A549 treated with CORT108297 at 1 μM for 4 hours (cell line): ENCODE data around the gene WDR31. TPM values are rescaled to one million over a fixed set of nuclear protein-coding genes. Genes with fewer than 3 reads are reported as not detected.

Experiments
- total RNA-seq: library from RNA; stranded (reverse); fragments of 200-300 nt; extraction: Qiagen RNA extraction; gene quantifications from 5 replicates; pipeline ENCODE4 v1.2.3, GENCODE V29; 2022

Gene WDR31
- total RNA-seq = 0.95 to 1.4 TPM (median 1.1 TPM) in 5 replicates

GRCh38 chr9:113340011-113340699 is at the start of gene WDR31:
WDR31 (minus strand) TSS chr9:113340275; CDS start chr9:113332022, 8,253 bp downstream.

GRCh38 chr9:113376634-113377567 is 36.8 kb upstream of the WDR31 start, which contains the start of gene HDHD3:
HDHD3 (minus strand) TSS chr9:113376986; CDS start chr9:113374354, 2,632 bp downstream.

GRCh38 chr9:113349445-113350094 is 9.5 kb upstream of the WDR31 start, which contains the start of gene BSPRY:
BSPRY (plus strand) TSS chr9:113349541; CDS start chr9:113349580, 39 bp downstream.

GRCh38 chr9:113302792-113303418 is 37.2 kb downstream of the WDR31 start, which contains the start of gene RNF183:
RNF183 (minus strand) TSS chr9:113303376; CDS start chr9:113298184, 5,192 bp downstream.

GRCh38 chr9:113275157-113276131 is 64.6 kb downstream of the WDR31 start, which contains the start of the genes CDC26 and PRPF4:
CDC26 (minus strand) TSS chr9:113275572; CDS start chr9:113272507, 3,065 bp downstream.
PRPF4 (plus strand) TSS chr9:113275658; CDS start chr9:113275744, 86 bp downstream.

Other genes starting within 250 kb of the WDR31 start
- 7.0 to 7.9 TPM (median 7.3 TPM) in 5 replicates for gene SLC31A2, start 189.3 kb downstream of the WDR31 start, total RNA-seq
- gene FKBP15, start 119.0 kb downstream of the WDR31 start, total RNA-seq = 17.1 to 18.6 TPM (median 18.0 TPM) in 5 replicates
- 19.1 to 21.7 TPM (median 20.5 TPM) in 5 replicates for gene SLC31A1, start 118.7 kb downstream of the WDR31 start, total RNA-seq
- gene CDC26, start 64.7 kb downstream of the WDR31 start, total RNA-seq = 42.9 to 71.8 TPM (median 48.8 TPM) in 5 replicates
- 55.1 to 61.9 TPM (median 55.6 TPM) in 5 replicates for gene PRPF4, start 64.6 kb downstream of the WDR31 start, total RNA-seq
- 0.15 TPM in 1 of 5 replicates, not detected in the others for gene RNF183, start 36.9 kb downstream of the WDR31 start, total RNA-seq
- gene BSPRY, start 9.3 kb upstream of the WDR31 start, total RNA-seq = 0.08 to 0.12 TPM (median 0.09 TPM) in 3 of 5 replicates, not detected in the others
- gene HDHD3, start 36.7 kb upstream of the WDR31 start, total RNA-seq = 21.9 to 27.5 TPM (median 25.6 TPM) in 5 replicates
- gene ALAD, start 61.0 kb upstream of the WDR31 start, total RNA-seq = 13.5 to 17.8 TPM (median 15.9 TPM) in 5 replicates
- gene POLE3, start 70.4 kb upstream of the WDR31 start, total RNA-seq = 108 to 128 TPM (median 112 TPM) in 5 replicates
- 0.53 to 0.88 TPM (median 0.65 TPM) in 5 replicates for gene C9orf43, start 70.5 kb upstream of the WDR31 start, total RNA-seq
- 21.7 to 26.2 TPM (median 23.8 TPM) in 5 replicates for gene RGS3, start 123.5 kb upstream of the WDR31 start, total RNA-seq